Measurements from ENCODE around the gene TMEM163.

TMEM163 gene

DNA sequence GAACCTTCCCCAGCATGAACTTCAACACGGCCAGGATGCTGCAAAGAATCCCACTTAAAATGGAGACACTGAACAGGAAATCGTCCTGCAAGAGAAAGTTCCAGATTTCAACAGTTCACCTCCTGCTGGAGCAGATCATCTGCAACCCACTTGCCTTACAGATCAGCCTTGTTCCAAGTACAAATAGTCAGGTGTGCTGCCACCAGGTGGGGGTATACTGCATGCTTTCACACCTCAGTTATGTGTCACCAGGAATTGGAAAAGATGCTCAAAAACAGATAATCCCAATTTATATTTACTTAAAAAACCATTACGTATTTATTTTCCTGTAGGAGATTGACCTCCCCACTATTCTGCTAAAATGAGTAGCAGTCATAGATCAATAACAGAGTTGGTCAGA lies 252.7 kb downstream of the TMEM163 start:
- DNase-seq (ENCODE audit: insufficient read length, low spot score) (no peak), FAIRE-seq (peak; percentile 29)
- TF ChIP-seq, protein P1, sequence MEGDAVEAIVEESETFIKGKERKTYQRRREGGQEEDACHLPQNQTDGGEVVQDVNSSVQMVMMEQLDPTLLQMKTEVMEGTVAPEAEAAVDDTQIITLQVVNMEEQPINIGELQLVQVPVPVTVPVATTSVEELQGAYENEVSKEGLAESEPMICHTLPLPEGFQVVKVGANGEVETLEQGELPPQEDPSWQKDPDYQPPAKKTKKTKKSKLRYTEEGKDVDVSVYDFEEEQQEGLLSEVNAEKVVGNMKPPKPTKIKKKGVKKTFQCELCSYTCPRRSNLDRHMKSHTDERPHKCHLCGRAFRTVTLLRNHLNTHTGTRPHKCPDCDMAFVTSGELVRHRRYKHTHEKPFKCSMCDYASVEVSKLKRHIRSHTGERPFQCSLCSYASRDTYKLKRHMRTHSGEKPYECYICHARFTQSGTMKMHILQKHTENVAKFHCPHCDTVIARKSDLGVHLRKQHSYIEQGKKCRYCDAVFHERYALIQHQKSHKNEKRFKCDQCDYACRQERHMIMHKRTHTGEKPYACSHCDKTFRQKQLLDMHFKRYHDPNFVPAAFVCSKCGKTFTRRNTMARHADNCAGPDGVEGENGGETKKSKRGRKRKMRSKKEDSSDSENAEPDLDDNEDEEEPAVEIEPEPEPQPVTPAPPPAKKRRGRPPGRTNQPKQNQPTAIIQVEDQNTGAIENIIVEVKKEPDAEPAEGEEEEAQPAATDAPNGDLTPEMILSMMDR (IDR thresholded peaks at IDR 0.05; ENCODE audit: insufficient read depth, missing control alignments), result peak; percentile 46

DNA sequence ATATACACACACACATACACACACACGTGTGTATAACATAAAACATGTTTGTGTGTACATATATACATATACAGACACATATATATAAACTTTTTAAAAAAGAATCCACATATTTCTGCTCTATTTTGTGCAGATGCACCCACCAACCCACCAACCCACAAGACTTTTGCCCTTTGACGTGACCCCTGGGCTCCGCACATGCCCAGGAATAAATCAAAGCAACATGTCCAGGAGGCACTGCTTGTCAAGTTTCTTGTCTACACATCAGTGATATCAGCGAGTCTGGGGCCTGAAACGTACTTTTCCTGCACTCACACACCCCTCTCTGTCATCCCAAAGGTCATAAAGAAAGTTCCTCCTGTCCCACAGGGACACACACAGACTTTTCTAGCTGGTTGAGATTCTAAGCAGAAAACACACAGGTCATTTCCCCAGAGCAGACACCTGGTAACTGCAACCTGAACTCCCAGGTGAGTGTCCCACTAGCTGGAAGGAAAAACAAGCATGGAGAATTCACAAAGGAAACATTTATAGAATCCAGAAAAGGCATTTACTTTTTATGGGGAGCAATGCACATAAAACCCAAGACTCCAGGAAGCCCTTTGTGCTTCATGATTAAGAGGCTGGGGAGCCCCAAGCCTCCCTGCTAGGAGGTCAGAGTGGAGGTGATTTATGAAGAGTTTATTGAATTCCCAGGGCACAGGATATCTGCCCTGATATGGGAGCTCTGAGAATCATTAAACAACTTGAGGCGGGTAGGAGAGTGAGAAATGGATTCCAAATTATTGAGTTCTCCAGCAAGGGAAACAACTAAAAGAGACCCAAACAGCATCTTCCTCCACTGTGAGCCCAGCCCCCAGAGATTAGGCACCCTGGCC lies 253.3 kb downstream of the TMEM163 start:
- no peak for DNase-seq (ENCODE audit: insufficient read length, low spot score)
- no peak for FAIRE-seq
- TF ChIP-seq, protein P1 (IDR thresholded peaks at IDR 0.05; ENCODE audit: insufficient read depth, missing control alignments), result no peak

- FAIRE-seq (no peak), DNase-seq (ENCODE audit: insufficient read length, low spot score) (no peak)
- TF ChIP-seq, protein P1 (IDR thresholded peaks at IDR 0.05; ENCODE audit: insufficient read depth, missing control alignments), result no peak
These were observed 255.1 kb downstream of the TMEM163 start for GRCh38 chr2:134463699-134464022.

DNA sequence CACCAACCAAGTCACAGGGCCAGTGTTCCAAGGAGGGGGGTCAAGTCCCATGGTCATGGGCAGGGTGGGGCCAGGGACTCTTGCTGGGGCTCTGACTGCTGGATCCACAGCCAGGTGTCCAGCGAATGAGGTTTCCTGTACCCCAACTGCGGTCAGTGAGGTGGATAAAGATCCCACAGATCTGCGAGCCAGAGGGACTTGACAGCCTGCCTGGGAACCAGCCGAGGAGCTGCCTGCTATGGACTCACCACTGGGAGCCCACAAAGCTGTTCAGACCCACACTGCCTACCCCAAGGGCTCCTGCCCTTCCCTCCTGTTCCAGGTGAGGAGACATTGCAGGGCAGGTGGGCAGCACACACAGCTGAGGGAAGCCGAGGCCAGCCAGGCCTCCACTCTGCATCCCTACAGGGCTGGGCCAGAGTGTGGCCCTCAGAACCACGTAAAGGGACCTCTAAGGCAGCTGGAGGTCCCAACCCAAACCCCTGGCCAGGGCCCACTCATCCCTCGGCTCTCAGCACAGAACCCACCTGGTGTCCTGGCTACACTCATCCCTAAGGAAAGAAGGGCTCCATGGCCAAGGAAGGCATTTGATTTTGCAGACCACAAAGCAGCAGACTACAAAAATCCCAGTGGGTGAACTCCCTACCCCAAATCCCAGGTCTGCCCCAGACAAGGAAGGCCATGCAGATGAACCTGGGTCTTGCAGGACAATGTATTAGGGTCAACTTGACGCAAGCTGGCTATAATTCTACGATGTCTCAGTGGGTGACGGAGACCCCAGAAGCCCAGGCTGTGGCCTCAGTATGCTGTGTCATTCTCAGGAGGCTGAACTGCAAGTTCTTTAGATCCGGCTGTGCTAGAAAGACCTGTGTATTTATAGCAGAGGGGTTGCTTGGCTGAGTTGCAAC lies 255.8 kb downstream of the TMEM163 start:
- no peak for FAIRE-seq
- no peak for DNase-seq (ENCODE audit: insufficient read length, low spot score)
- TF ChIP-seq, protein P1 (IDR thresholded peaks at IDR 0.05; ENCODE audit: insufficient read depth, missing control alignments), result no peak

- FAIRE-seq, result no peak
- TF ChIP-seq, protein P1 (IDR thresholded peaks at IDR 0.05; ENCODE audit: insufficient read depth, missing control alignments), result no peak
- DNase-seq (ENCODE audit: insufficient read length, low spot score), result no peak
These were observed 256.5 kb downstream of the TMEM163 start for GRCh38 chr2:134462275-134462674.

DNA sequence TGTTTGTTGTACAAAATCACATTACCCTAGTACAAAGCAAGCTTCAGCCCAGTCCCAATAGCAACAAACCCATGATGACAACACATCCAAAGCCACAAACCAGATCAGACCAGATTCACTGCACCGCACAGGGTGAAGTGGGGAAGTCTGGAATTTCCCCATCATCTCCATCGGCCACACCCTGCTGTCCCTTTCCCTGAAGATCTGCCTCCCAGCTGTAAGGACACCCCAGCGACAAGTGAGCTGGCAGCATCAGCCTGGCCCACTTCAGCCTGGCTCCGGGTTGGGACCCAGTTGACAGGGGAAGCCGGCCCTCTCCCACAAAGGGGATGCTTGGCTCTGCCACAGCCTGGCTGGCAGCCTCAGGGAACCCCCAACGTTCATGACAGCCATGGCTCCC lies 257.3 kb downstream of the TMEM163 start:
- DNase-seq (ENCODE audit: insufficient read length, low spot score) (no peak), FAIRE-seq (no peak)
- TF ChIP-seq, protein P1 (IDR thresholded peaks at IDR 0.05; ENCODE audit: insufficient read depth, missing control alignments), result no peak

All from D721Med (cell line).